Measurements from ENCODE around the gene PHLPP2.

DNA sequence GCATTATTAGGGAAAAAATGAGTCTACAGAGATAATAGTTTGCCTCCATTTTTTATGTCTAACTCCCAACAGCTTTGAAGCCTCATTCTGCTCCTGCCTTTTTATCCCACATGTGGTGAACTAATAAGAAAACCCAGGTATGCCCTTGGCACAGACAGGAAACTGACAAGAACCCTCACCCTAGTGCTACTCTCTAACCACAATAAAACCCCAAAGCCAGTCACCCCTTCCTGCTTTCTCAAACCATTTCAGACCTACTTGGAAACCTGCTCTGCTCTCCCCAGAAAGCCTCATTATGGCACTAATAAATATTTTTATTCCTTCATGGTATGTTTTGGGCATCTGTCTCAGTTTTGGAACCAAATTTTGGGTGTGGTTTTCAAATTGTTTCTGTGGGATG is 102.4 kb downstream of the PHLPP2 start:
- no peak for TF ChIP-seq FOXM1 (IDR thresholded peaks at IDR 0.05; ENCODE audit: low read depth, low read length)
- no peak for TF ChIP-seq BCL11A (IDR thresholded peaks at IDR 0.05; ENCODE audit: low read depth, low read length)

Data from GM12878 (cell line).